ENCODE measurements around the gene NEK1. TPM values are rescaled to one million over a fixed set of nuclear protein-coding genes. Genes with fewer than 3 reads are reported as not detected.
"Not testable (repeated sequence)": the region's sequence is repeated elsewhere in the genome, so short reads cannot be mapped to it uniquely, and the experiment has no call there.

NEK1 gene
- total and polyA plus RNA-seq, 2 of the 13 experiments (the other 11 are each of a cell fraction or from before 2014, with no cell fraction given): 2.9 to 5.4 TPM

DNA sequence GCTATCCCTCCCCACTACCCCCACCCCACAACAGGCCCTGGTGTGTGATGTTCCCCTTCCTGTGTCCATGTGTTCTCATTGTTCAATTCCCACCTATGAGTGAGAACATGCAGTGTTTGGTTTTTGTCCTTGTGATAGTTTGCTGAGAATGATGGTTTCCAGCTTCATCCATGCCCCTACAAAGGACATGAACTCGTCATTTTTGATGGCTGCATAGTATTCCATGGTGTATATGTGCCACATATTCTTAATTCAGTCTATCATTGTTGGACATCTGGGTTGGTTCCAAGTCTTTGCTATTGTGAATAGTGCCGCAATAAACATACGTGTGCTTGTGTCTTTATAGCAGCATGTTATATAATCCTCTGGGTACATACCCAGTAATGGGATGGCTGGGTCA lies 118.1 kb downstream of the NEK1 start:
- DNase-seq (ENCODE audit: low spot score); H3K9ac ChIP-seq (ENCODE audit: insufficient read depth, low read depth, low read length); H3K27me3 ChIP-seq (ENCODE audit: control insufficient read depth in 1 of 2, insufficient read depth in 2 of 2, low read length in 2 of 2); CTCF ChIA-PET (ENCODE audit: low intra/inter-chr PET ratio, low total read pairs); H3K4me2 ChIP-seq (ENCODE audit: low read depth, low read length); FAIRE-seq; H4K20me1 ChIP-seq (ENCODE audit: insufficient read depth, low read length); ATAC-seq; H3K36me3 ChIP-seq (replicated peaks in 1 of 2; ENCODE audit: control insufficient read depth in 1 of 2, insufficient read depth in 2 of 2, low read length in 2 of 2); H3K4me3 ChIP-seq (replicated peaks in 1 of 3; ENCODE audit: insufficient read depth in 1 of 3, low read depth in 2 of 3, low read length in 3 of 3); H3K27ac ChIP-seq (ENCODE audit: extremely low read length, insufficient read depth, low read length); BruUV-seq (replicated peaks); POLR2A ChIA-PET; intact Hi-C loops (cut with micrococcal nuclease; ENCODE audit: unreplicated experiment); H3K9me3 ChIP-seq (ENCODE audit: low read length); H3K79me2 ChIP-seq (ENCODE audit: insufficient read depth, low read length); H3K4me1 ChIP-seq (ENCODE audit: insufficient read depth, low read length); H2AFZ ChIP-seq (ENCODE audit: low read length): not testable (repeated sequence)
- in situ Hi-C loops (cut with HindIII; ENCODE audit: extremely low pct_ligation_motif_present, low pct_unique_long_range_greater_than_20kb): loop anchor here (25.0 kb wide), 1 partner anchor 1307 kb away; no protein-coding TSS in a partner anchor
- WGBS (ENCODE audit: low lambda C conversion rate): 76% methylated on average over 3 of the region's 3 CpGs

DNA sequence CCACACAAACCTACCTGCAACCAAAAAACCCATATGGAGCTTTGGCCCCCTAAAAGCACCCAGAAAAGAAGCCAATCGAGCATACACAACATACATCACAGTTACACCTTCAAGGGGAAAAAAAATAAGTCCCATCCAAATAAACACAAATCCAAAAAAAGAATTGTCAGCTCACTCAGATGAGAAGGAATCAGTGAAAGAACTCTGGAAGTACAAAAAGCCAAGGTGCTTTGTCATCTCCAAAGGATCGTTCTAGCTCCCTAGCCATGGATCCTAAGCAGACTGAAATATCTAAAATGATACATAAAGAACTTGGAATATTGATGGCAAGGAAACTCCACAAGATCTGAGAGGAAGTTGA lies 119.2 kb downstream of the NEK1 start:
- in situ Hi-C loops (cut with HindIII; ENCODE audit: extremely low pct_ligation_motif_present, low pct_unique_long_range_greater_than_20kb): loop anchor here (25.0 kb wide), 1 partner anchor 1306 kb away; no protein-coding TSS in a partner anchor
- TF ChIP-seq HCFC1 (IDR thresholded peaks at IDR 0.05; ENCODE audit: low read depth, low read length) (no peak), ZNF547 (CRISPR knock-in tag; IDR thresholded peaks at IDR 0.05) (no peak), U2AF2 (IDR thresholded peaks at IDR 0.05; ENCODE audit: low read depth, low read length) (no peak), MXD4 (CRISPR knock-in tag; IDR thresholded peaks at IDR 0.05) (no peak), ADNP (CRISPR knock-in tag; IDR thresholded peaks at IDR 0.05) (no peak), ZFP41 (CRISPR knock-in tag; IDR thresholded peaks at IDR 0.05; ENCODE audit: borderline replicate concordance) (no peak), NCOA1 (CRISPR knock-in tag; IDR thresholded peaks at IDR 0.05) (no peak), SP1 (IDR thresholded peaks at IDR 0.05) (no peak), SP1 (CRISPR knock-in tag; IDR thresholded peaks at IDR 0.05) (no peak), TSC22D2 (CRISPR knock-in tag; IDR thresholded peaks at IDR 0.05; ENCODE audit: borderline replicate concordance) (no peak), RAD51 (IDR thresholded peaks at IDR 0.05; ENCODE audit: borderline replicate concordance) (no peak)
- TF ChIP-seq, protein P1, sequence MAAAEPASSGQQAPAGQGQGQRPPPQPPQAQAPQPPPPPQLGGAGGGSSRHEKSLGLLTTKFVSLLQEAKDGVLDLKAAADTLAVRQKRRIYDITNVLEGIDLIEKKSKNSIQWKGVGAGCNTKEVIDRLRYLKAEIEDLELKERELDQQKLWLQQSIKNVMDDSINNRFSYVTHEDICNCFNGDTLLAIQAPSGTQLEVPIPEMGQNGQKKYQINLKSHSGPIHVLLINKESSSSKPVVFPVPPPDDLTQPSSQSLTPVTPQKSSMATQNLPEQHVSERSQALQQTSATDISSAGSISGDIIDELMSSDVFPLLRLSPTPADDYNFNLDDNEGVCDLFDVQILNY (CRISPR knock-in tag; conservative IDR thresholded peaks at IDR 0.05): no peak
- TF ChIP-seq, protein P2, sequence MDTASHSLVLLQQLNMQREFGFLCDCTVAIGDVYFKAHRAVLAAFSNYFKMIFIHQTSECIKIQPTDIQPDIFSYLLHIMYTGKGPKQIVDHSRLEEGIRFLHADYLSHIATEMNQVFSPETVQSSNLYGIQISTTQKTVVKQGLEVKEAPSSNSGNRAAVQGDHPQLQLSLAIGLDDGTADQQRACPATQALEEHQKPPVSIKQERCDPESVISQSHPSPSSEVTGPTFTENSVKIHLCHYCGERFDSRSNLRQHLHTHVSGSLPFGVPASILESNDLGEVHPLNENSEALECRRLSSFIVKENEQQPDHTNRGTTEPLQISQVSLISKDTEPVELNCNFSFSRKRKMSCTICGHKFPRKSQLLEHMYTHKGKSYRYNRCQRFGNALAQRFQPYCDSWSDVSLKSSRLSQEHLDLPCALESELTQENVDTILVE (CRISPR knock-in tag; IDR thresholded peaks at IDR 0.05): no peak
- TF ChIP-seq, protein P3, sequence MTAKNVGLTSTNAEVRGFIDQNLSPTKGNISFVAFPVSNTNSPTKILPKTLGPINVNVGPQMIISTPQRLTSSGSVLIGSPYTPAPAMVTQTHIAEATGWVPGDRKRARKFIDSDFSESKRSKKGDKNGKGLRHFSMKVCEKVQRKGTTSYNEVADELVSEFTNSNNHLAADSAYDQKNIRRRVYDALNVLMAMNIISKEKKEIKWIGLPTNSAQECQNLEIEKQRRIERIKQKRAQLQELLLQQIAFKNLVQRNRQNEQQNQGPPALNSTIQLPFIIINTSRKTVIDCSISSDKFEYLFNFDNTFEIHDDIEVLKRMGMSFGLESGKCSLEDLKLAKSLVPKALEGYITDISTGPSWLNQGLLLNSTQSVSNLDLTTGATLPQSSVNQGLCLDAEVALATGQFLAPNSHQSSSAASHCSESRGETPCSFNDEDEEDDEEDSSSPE (CRISPR knock-in tag; IDR thresholded peaks at IDR 0.05): no peak
- TF ChIP-seq, protein P4, sequence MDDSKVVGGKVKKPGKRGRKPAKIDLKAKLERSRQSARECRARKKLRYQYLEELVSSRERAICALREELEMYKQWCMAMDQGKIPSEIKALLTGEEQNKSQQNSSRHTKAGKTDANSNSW (CRISPR knock-in tag; IDR thresholded peaks at IDR 0.05; ENCODE audit: borderline replicate concordance): no peak
- TF ChIP-seq, protein P5, sequence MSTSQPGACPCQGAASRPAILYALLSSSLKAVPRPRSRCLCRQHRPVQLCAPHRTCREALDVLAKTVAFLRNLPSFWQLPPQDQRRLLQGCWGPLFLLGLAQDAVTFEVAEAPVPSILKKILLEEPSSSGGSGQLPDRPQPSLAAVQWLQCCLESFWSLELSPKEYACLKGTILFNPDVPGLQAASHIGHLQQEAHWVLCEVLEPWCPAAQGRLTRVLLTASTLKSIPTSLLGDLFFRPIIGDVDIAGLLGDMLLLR (CRISPR knock-in tag; IDR thresholded peaks at IDR 0.05): no peak

More for the DNA sequence above, 119.2 kb downstream of the NEK1 start:
- H3K9ac ChIP-seq (ENCODE audit: insufficient read depth, low read depth, low read length): no peak overlapping the region
- no peak overlapping the region for H3K27ac ChIP-seq (ENCODE audit: extremely low read length, insufficient read depth, low read length)
- POLR2A ChIA-PET: no interaction called here
- no peak overlapping the region for H3K4me2 ChIP-seq (ENCODE audit: low read depth, low read length)
- ATAC-seq (no peak), FAIRE-seq (no peak), DNase-seq (ENCODE audit: low spot score) (no peak)
- H4K20me1 ChIP-seq (ENCODE audit: insufficient read depth, low read length): no peaks in the 10 kb centered on the region
- H3K79me2 ChIP-seq (ENCODE audit: insufficient read depth, low read length): no peaks in the 10 kb centered on the region
- 9% methylated on average over 2 of the region's 2 CpGs for WGBS (ENCODE audit: low lambda C conversion rate)
- no peaks in the 10 kb centered on the region for H3K27me3 ChIP-seq (ENCODE audit: control insufficient read depth in 1 of 2, insufficient read depth in 2 of 2, low read length in 2 of 2)
- CTCF ChIA-PET (ENCODE audit: low intra/inter-chr PET ratio, low total read pairs): interaction anchor here (0.6 to 1.2 kb wide), 2 partner anchors 498 to 979 kb away, joined by 3 to 5 read pairs; no protein-coding TSS in a partner anchor
- no peak overlapping the region for H2AFZ ChIP-seq (ENCODE audit: low read length)
- H3K9me3 ChIP-seq (ENCODE audit: low read length): no peaks in the 10 kb centered on the region
- peaks cover 0 to 3% of the 10 kb centered on the region in 2 experiments; a peak in 1 of 5 replicates for H3K36me3 ChIP-seq (replicated peaks in 1 of 2; ENCODE audit: control insufficient read depth in 1 of 2, insufficient read depth in 2 of 2, low read length in 2 of 2)
- no peak overlapping the region for H3K4me3 ChIP-seq (replicated peaks in 1 of 3; ENCODE audit: insufficient read depth in 1 of 3, low read depth in 2 of 3, low read length in 3 of 3)
- no peaks in the 10 kb centered on the region for H3K4me1 ChIP-seq (ENCODE audit: insufficient read depth, low read length)
- no TSS peak for BruUV-seq (replicated peaks)
- intact Hi-C loops (cut with micrococcal nuclease; ENCODE audit: unreplicated experiment): loop anchor here (2.0 kb wide), 1 partner anchor 978 kb away; no protein-coding TSS in a partner anchor

All from HepG2 (cell line).